Adrenal gland (tissue), 12 donors: ENCODE results near the gene TMX1. TPM values are rescaled to one million over a fixed set of nuclear protein-coding genes. Genes with fewer than 3 reads are reported as not detected.

Experiments used
- DNase-seq, 7 donors: peaks; one replicate each; pipeline ENCODE4 v3.0.0-alpha.2; 2019 to 2020
- H3K27ac ChIP-seq, 5 donors: fragments of 200-600 bp; sonication (generic) in 4 of 5; 1 replicate in 3 of 5; 2 replicates in 2 of 5; pipeline versions ENCODE4 v1.5.1 to v1.8.0; 2016 to 2020; ENCODE audit warnings: mild to moderate bottlenecking in 1 of 5
- H3K27me3 ChIP-seq: fragments of 200-600 bp; 2 replicates; pipeline ENCODE4 v1.8.0; 2021
- H3K36me3 ChIP-seq, 2 donors: fragments of 200-600 bp; replicated peaks in 1 of 2; 1 replicate in 1 of 2; 2 replicates in 1 of 2; pipeline versions ENCODE4 v1.5.1 to v1.8.0; 2018 to 2022
- H3K4me1 ChIP-seq, 2 donors: fragments of 200-600 bp; replicated peaks in 1 of 2; 1 replicate in 1 of 2; 2 replicates in 1 of 2; pipeline versions ENCODE4 v1.5.1 to v1.8.0; 2018 to 2021
- H3K4me3 ChIP-seq, 4 donors: fragments of 200-600 bp; sonication (generic) in 3 of 4; one replicate each; pipeline ENCODE4 v1.5.1; 2016 to 2018
- H3K9me3 ChIP-seq, 3 donors: fragments of 200-600 bp; sonication (generic) in 1 of 3; replicated peaks in 1 of 3; 1 replicate in 2 of 3; 2 replicates in 1 of 3; pipeline versions ENCODE4 v1.5.1 to v1.8.0; 2016 to 2021
- CTCF ChIP-seq, 6 experiments: fragments of 450-650 bp in 4 of 6; fragments of 200-600 bp in 2 of 6; sonication (generic) in 1 of 6; IDR thresholded peaks; 1 replicate in 5 of 6; 2 replicates in 1 of 6; pipeline versions ENCODE4 v1.5.1 to v1.8.0; 2016 to 2021; ENCODE audit warnings: antibody characterized with exemption in 6 of 6, mild to moderate bottlenecking in 2 of 6, moderate library complexity in 1 of 6
- POLR2A ChIP-seq, 2 donors: fragments of 450-650 bp; IDR thresholded peaks; one replicate each; pipeline ENCODE4 v1.6.1; 2017; ENCODE audit warnings: antibody characterized with exemption in 2 of 2, mild to moderate bottlenecking in 2 of 2, moderate library complexity in 1 of 2
- WGBS, 4 donors: extraction: QIAGEN DNeasy Blood & Tissue Kit in 2 of 4; methylation state at CpG; one replicate each; pipeline versions ENCODE4 v1.1.5 to v1.1.7; 2013 to 2017; 5-methylcytosine and 5-hydroxymethylcytosine counted together
- intact Hi-C, 2 donors: fragments of 100-400 bp; cut with DNase I; formaldehyde crosslinking; loops; one replicate each; pipeline versions ENCODE4 v1.14.1 to v1.15.0; 2022 to 2023
- polyA plus RNA-seq, 3 donors: library from polyadenylated mRNA; stranded (reverse); fragments of 200-250 nt in 2 of 3; fragments of 350-450 nt in 1 of 3; fragmentation: Illumina TruSeq in 1 of 3; extraction: RNeasy Lipid Tissue Mini Kit (QIAGEN cat#74804) in 1 of 3; gene quantifications; one replicate each; pipeline ENCODE4 v1.2.3, GENCODE V29; 2013 to 2014
- small RNA-seq, 2 donors: library from RNA; depleted of rRNA; stranded (forward); fragments of <200 nt; gene quantifications; one replicate each; pipeline ENCODE3, GENCODE V24; 2016
- total RNA-seq, 9 donors: library from RNA; depleted of rRNA in 4 of 9; stranded (reverse); fragments of >200 nt in 4 of 9; fragments of 120-200 nt in 1 of 9; fragmentation: NEBNext Ultra II Directional in 1 of 9; extraction: Animal tissue kit (Norgen Biotek cat#: 25700) in 1 of 9; gene quantifications; one replicate each; pipeline versions ENCODE4 v1.1.0 to v1.2.4, GENCODE V29; 2013 to 2023
- donor health status: healthy with polysubstance abuse.
- donor health status: Bipolar disorder and iron deficiency.
- donor health status: DM: yes; HTN: yes; CAD: no.
- donor health status: DM: no; HTN: no; CAD: no.
- donor health status: DM: no; HTN: no; CAD: no.
- donor health status: DM: yes; HTN: yes; CAD: no.

The TMX1 gene
- total and polyA plus RNA-seq, 12 donors: 4.2 to 43.1 (median 30.2) TPM

DNA sequence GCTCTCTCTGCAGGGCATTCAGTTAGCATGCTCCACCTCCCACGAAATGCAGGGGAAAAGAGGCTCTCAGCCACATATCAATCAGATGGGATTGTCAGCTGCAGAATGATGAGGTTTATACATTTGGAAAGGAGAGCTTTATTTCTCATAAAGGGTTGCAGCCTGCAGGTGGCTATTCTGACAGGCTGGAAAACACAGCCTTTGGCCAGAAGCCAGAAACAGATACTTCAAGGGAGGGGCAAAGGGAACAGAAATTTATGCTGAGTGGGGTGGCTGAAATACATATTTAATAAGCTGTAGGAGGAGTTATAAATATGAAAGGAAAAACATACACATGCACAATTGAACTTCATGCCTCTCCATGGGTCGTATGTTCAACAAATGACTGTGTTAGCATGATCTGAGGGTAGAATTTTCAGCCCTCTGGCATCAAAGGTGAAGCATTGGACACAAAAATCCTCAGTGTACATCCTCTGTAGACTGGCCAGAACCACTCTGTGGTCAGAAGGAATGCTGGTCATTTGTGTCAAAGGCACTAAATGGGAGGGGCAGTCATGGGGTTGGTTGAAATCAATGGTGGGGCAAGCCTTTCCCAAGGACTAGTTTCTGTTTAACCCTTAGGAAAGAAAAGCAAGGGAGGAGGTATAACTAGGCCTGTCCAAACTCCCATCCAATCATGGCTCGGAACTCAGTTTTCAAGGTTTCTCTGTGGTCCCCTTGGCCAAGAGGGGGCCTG is 62.4 kb downstream of the TMX1 start:
- no peaks in the 10 kb centered on the region for H3K36me3 ChIP-seq
- no peaks in the 10 kb centered on the region for H3K9me3 ChIP-seq
- no peaks in the 10 kb centered on the region for H3K27me3 ChIP-seq
- intact Hi-C loops: no loop called here
- no peaks in the 10 kb centered on the region for H3K4me1 ChIP-seq
- TF ChIP-seq CTCF (IDR thresholded peaks at IDR 0.05): no peak
- no peak for TF ChIP-seq POLR2A (IDR thresholded peaks at IDR 0.05)
- no peak for DNase-seq
- no peak overlapping the region for H3K27ac ChIP-seq
- H3K4me3 ChIP-seq: no peak overlapping the region
- 84 to 93% (median 86%) methylated on average over 3 of the region's 3 CpGs for WGBS, 4 donors

GRCh38 chr14:51304438-51304837 is 64.4 kb downstream of the TMX1 start:
- Histone ChIP-seq H3K4me3 (no peak overlapping the region), H3K9me3 (no peaks in the 10 kb centered on the region), H3K27ac (no peak overlapping the region), H3K4me1 (no peaks in the 10 kb centered on the region), H3K27me3 (no peaks in the 10 kb centered on the region), H3K36me3 (no peaks in the 10 kb centered on the region)
- intact Hi-C loops: no loop called here
- DNase-seq: no peak
- no peak for TF ChIP-seq CTCF (IDR thresholded peaks at IDR 0.05)
- TF ChIP-seq POLR2A (IDR thresholded peaks at IDR 0.05): no peak
- 87 to 99% (median 91%) methylated on average over 5 of the region's 5 CpGs for WGBS, 4 donors

- Histone ChIP-seq H3K4me1 (no peaks in the 10 kb centered on the region), H3K27ac (no peak overlapping the region), H3K4me3 (no peak overlapping the region), H3K27me3 (no peaks in the 10 kb centered on the region), H3K36me3 (no peaks in the 10 kb centered on the region), H3K9me3 (no peaks in the 10 kb centered on the region)
- DNase-seq: no peak
- TF ChIP-seq CTCF (IDR thresholded peaks at IDR 0.05) (no peak), POLR2A (IDR thresholded peaks at IDR 0.05) (no peak)
- intact Hi-C loops: no loop called here
- WGBS, 4 donors: 66 to 79% (median 77%) methylated on average over 4 of the region's 4 CpGs
Measured at GRCh38 chr14:51304941-51305340, 64.9 kb downstream of the TMX1 start.

- Histone ChIP-seq H3K27me3 (no peaks in the 10 kb centered on the region), H3K27ac (no peak overlapping the region), H3K4me1 (no peaks in the 10 kb centered on the region), H3K4me3 (no peak overlapping the region), H3K9me3 (no peaks in the 10 kb centered on the region), H3K36me3 (no peaks in the 10 kb centered on the region)
- no peak for TF ChIP-seq CTCF (IDR thresholded peaks at IDR 0.05)
- TF ChIP-seq POLR2A (IDR thresholded peaks at IDR 0.05): no peak
- no peak for DNase-seq
- intact Hi-C loops: no loop called here
- 62 to 81% (median 73%) methylated on average over 1 of the region's 1 CpG for WGBS, 4 donors
Measured at GRCh38 chr14:51305751-51306150, 65.7 kb downstream of the TMX1 start.

Small RNA genes lying within 50 kb of the gene (small RNA-seq; reads per million reads assigned to genes)
- gene RF00019 (0 reads per million in 2 donors), gene RF00156 (0 reads per million in 2 donors)

Other genes starting within 250 kb of the TMX1 start
- gene TRIM9, start 145.1 kb upstream of the TMX1 start, total RNA-seq: 1 to 10 TPM in 7 of 9 donors, under 1 TPM in 2; 0.55 to 5.3 (median 1.8) TPM
- gene TRIM9, start 145.1 kb upstream of the TMX1 start, polyA plus RNA-seq: 1 to 10 TPM; 1.1 to 3.7 (median 2.3) TPM